Activated T-helper 2 cell treated with anti-CD3 and anti-CD28 coated beads, Interferon-gamma antibody, Interleukin-2, Interleukin-4, amounts not matched to agents 10 μg/mL and 5 μg/mL and 100 μg/mL, durations not matched to agents 14 hours and 24 hours and 36 hours (primary cell): ENCODE measurements around the gene TOMM6. TPM values are rescaled to one million over a fixed set of nuclear protein-coding genes. Genes with fewer than 3 reads are reported as not detected.

Source experiments
- DNase-seq: peaks from one replicate; pipeline ENCODE4 v3.0.0; 2021; ENCODE audit warnings: low spot score
- H3K27ac Mint-ChIP-seq: one replicate; pipeline ENCODE4 v1.8.0; 2021; ENCODE audit warnings: mixed read lengths
- H3K27me3 Mint-ChIP-seq: one replicate; pipeline ENCODE4 v1.8.0; 2021; ENCODE audit warnings: low read depth, mixed read lengths
- H3K36me3 Mint-ChIP-seq: one replicate; pipeline ENCODE4 v1.8.0; 2021; ENCODE audit warnings: low read depth, mixed read lengths
- H3K4me1 Mint-ChIP-seq: one replicate; pipeline ENCODE4 v1.8.0; 2021; ENCODE audit warnings: low read depth, mixed read lengths
- H3K4me3 Mint-ChIP-seq: one replicate; pipeline ENCODE4 v1.8.0; 2021; ENCODE audit warnings: low read depth, mild to moderate bottlenecking, moderate library complexity, mixed read lengths
- H3K9me3 Mint-ChIP-seq: one replicate; pipeline ENCODE4 v1.8.0; 2021; ENCODE audit warnings: mixed read lengths
- intact Hi-C: fragments of 100-400 bp; cut with micrococcal nuclease; formaldehyde crosslinking; loops from one replicate; pipeline ENCODE4 v1.15.1; 2023
- total RNA-seq: library from RNA; stranded (reverse); gene quantifications from 2 replicates; pipeline ENCODE4 v1.2.3, GENCODE V29; 2022

The TOMM6 gene
- total RNA-seq, 1 donor from 2014 or later: 316 TPM

DNA sequence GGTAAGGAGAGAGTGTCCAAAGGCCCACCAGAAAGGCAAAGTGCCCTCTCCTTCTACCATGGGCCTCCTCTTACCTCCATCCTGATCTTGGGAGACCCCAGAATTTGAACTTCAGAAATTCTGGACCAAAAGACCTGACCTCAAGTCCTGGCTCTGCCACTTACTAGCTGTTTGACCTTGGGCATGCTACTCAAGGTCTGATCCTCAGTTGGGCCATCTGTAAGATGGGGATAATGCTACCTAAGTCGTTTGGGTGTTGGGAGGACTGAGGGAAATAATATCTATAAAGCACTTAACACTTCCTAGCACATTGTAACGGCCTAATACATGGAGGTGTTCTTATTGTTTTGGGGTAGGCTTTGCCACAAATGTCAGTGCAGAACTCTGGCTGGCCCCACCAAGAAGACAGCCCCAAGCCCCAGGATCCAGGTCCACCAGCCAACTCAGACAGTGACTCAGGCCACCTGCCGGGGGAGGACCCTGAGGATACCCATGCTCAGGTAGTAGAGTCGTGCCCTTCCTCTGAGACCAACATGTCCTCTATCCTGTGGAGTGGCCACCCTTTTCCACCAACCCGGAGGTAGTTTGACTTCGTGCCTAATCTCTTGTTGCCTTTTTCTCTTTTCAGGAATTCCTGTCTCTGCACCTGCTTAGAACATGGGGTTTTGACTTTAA, 4.3 kb upstream of the TOMM6 start:
- intact Hi-C loops: loop anchor here (5.0 kb wide), 1 partner anchor 779 kb away; the partner anchor contains the start of gene UBR2
- peaks cover 15% of the 10 kb centered on the region for H3K4me1 Mint-ChIP-seq

GRCh38 chr6:41784581-41785171, 2.8 kb upstream of the TOMM6 start:
- peak overlapping the region; percentile 62 for H3K4me3 Mint-ChIP-seq
- no peak overlapping the region for H3K27ac Mint-ChIP-seq
- intact Hi-C loops: loop anchor here (5.0 kb wide), 1 partner anchor 778 kb away; the partner anchor contains the start of gene UBR2
- no peaks in the 10 kb centered on the region for H3K9me3 Mint-ChIP-seq
- peaks cover 13% of the 10 kb centered on the region for H3K36me3 Mint-ChIP-seq
- H3K27me3 Mint-ChIP-seq: peaks cover 8% of the 10 kb centered on the region
- peaks cover 17% of the 10 kb centered on the region for H3K4me1 Mint-ChIP-seq
- DNase-seq: no peak

More for the DNA sequence above, 4.3 kb upstream of the TOMM6 start:
- no peak overlapping the region for H3K27ac Mint-ChIP-seq
- peaks cover 8% of the 10 kb centered on the region for H3K27me3 Mint-ChIP-seq
- no peak overlapping the region for H3K4me3 Mint-ChIP-seq
- peaks cover 3% of the 10 kb centered on the region for H3K36me3 Mint-ChIP-seq
- H3K9me3 Mint-ChIP-seq: no peaks in the 10 kb centered on the region
- no peak for DNase-seq

DNA sequence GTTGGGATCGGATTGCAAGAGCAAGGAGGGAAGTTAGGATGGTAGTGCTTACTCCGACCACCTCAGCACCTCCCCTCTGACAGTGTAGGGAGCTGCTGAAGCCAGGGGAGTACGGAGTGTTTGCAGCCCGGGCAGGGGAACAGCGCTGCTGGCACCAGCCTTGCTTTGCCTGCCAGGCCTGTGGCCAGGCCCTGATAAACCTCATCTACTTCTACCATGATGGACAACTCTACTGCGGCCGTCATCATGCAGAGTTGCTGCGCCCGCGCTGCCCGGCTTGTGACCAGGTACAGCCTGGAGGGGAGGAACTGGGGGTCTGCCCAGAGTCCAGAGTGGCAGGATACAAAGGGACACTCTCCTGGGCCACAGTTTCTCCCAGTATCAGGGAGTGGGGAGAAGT, 2.2 kb upstream of the TOMM6 start:
- intact Hi-C loops: no loop called here
- H3K4me3 Mint-ChIP-seq: peak overlapping the region; percentile 62

GRCh38 chr6:41785689-41786450, 1.6 kb upstream of the TOMM6 start:
- peak overlapping the region; percentile 96 for H3K4me3 Mint-ChIP-seq
- DNase-seq: no peak
- peaks cover 24% of the 10 kb centered on the region for H3K36me3 Mint-ChIP-seq
- H3K9me3 Mint-ChIP-seq: no peaks in the 10 kb centered on the region
- H3K27me3 Mint-ChIP-seq: peaks cover 8% of the 10 kb centered on the region
- no peak overlapping the region for H3K27ac Mint-ChIP-seq
- H3K4me1 Mint-ChIP-seq: peaks cover 21% of the 10 kb centered on the region
- intact Hi-C loops: loop anchor here (1.0 to 2.0 kb wide), 2 partner anchors 150 to 319 kb away; no protein-coding TSS in a partner anchor

More for the DNA sequence above, 2.2 kb upstream of the TOMM6 start:
- Mint-ChIP-seq H3K36me3 (peaks cover 18% of the 10 kb centered on the region), H3K27me3 (peaks cover 8% of the 10 kb centered on the region), H3K9me3 (no peaks in the 10 kb centered on the region), H3K4me1 (peaks cover 21% of the 10 kb centered on the region), H3K27ac (no peak overlapping the region)
- no peak for DNase-seq

- Mint-ChIP-seq H3K27me3 (peaks cover 3% of the 10 kb centered on the region), H3K4me1 (peaks cover 15% of the 10 kb centered on the region)
Measured at GRCh38 chr6:41786451-41787218, 859 bp upstream of the TOMM6 start.

GRCh38 chr6:41789390-41789724, 1.9 kb downstream of the TOMM6 start:
- no peak for DNase-seq
- Mint-ChIP-seq H3K27ac (peak overlapping the region; percentile 55), H3K27me3 (no peaks in the 10 kb centered on the region), H3K4me3 (peak overlapping the region; percentile 96), H3K36me3 (peaks cover 41% of the 10 kb centered on the region), H3K9me3 (no peaks in the 10 kb centered on the region), H3K4me1 (peaks cover 15% of the 10 kb centered on the region)
- intact Hi-C loops: no loop called here

More at GRCh38 chr6:41786451-41787218, 859 bp upstream of the TOMM6 start:
- intact Hi-C loops: loop anchor here (1.0 to 2.0 kb wide), 8 partner anchors 52 to 960 kb away; partner anchors contain the start of genes BYSL, MED20, MRPS10 and TBCC
- peak overlapping the region; percentile 97 for H3K27ac Mint-ChIP-seq
- H3K36me3 Mint-ChIP-seq: peaks cover 28% of the 10 kb centered on the region
- H3K4me3 Mint-ChIP-seq: peak overlapping the region; percentile 96
- no peaks in the 10 kb centered on the region for H3K9me3 Mint-ChIP-seq
- DNase-seq: peak; percentile 86

- Mint-ChIP-seq H3K9me3 (no peaks in the 10 kb centered on the region), H3K27ac (no peak overlapping the region), H3K4me3 (no peak overlapping the region), H3K27me3 (no peaks in the 10 kb centered on the region), H3K4me1 (peaks cover 15% of the 10 kb centered on the region), H3K36me3 (peaks cover 41% of the 10 kb centered on the region)
- intact Hi-C loops: no loop called here
- DNase-seq: no peak
Measured at GRCh38 chr6:41790045-41790444, 2.6 kb downstream of the TOMM6 start.

DNA sequence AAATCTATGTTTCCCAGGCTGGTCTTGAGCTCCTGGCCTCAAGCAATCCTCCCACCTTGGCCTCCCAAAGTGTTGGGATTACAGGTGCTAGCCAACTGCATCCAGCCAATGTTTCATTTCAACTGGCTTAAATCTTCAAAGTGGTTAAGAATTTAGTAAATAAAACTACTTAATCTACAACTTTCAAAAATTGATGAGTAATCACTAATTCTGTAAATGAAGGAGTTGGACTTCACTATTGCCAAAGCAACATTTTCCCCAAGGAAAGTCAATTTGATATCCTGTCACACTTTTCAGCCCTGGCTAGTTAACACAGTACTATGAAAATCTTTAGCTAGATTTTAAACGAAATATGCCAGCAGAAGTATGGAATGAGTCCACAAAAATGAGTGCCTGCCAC, 3.8 kb downstream of the TOMM6 start:
- H3K27me3 Mint-ChIP-seq: no peaks in the 10 kb centered on the region
- no peak overlapping the region for H3K4me3 Mint-ChIP-seq
- DNase-seq: no peak
- H3K27ac Mint-ChIP-seq: no peak overlapping the region
- intact Hi-C loops: no loop called here
- no peaks in the 10 kb centered on the region for H3K9me3 Mint-ChIP-seq
- peaks cover 15% of the 10 kb centered on the region for H3K4me1 Mint-ChIP-seq
- H3K36me3 Mint-ChIP-seq: peaks cover 41% of the 10 kb centered on the region

DNA sequence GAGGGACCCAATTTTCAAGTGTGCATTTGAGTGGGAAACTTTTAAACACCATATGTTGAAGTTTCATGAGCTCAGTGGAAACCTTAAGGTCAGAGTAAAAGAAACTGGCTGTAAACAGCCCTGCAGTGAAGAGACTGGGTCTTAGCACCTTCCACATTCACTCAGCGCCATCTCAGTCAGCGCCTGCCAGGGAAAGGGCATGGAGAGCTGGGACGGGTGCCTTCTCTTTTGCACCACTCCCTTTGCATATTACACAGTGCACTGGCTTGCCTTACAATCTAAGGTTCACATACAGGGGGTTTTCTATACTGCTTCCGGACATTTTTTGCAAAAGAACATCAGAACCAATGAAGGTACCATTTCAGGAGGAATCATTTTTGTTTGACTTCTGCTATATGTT, 4.5 kb downstream of the TOMM6 start:
- H3K27ac Mint-ChIP-seq: no peak overlapping the region
- H3K4me3 Mint-ChIP-seq: no peak overlapping the region

DNA sequence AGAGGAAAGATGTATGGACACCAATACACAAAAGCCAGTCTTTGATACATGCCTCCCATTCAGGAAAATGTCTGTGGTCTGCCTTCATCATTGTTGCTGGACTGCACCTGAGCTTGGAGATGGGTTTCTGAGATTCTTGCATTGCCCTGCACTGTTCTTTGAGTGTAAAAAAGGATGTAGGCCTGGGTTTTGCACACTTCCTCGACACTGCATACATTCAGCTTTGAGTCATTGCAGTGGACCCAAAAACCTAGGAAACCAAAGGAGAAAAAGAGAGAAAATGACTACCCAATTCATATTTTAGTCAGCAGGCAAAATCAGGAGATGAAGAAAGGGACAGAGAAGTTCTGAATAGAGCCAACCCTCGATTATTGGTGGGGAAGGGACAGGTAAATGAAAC, 9.0 kb downstream of the TOMM6 start:
- Mint-ChIP-seq H3K27ac (no peak overlapping the region), H3K9me3 (no peaks in the 10 kb centered on the region), H3K4me3 (no peak overlapping the region), H3K27me3 (no peaks in the 10 kb centered on the region), H3K36me3 (peaks cover 21% of the 10 kb centered on the region), H3K4me1 (peaks cover 3% of the 10 kb centered on the region)
- intact Hi-C loops: no loop called here
- DNase-seq: no peak

More for the DNA sequence above, 4.5 kb downstream of the TOMM6 start:
- H3K4me1 Mint-ChIP-seq: peaks cover 18% of the 10 kb centered on the region
- no peak for DNase-seq
- intact Hi-C loops: no loop called here
- H3K27me3 Mint-ChIP-seq: no peaks in the 10 kb centered on the region
- H3K36me3 Mint-ChIP-seq: peaks cover 44% of the 10 kb centered on the region
- no peaks in the 10 kb centered on the region for H3K9me3 Mint-ChIP-seq

DNA sequence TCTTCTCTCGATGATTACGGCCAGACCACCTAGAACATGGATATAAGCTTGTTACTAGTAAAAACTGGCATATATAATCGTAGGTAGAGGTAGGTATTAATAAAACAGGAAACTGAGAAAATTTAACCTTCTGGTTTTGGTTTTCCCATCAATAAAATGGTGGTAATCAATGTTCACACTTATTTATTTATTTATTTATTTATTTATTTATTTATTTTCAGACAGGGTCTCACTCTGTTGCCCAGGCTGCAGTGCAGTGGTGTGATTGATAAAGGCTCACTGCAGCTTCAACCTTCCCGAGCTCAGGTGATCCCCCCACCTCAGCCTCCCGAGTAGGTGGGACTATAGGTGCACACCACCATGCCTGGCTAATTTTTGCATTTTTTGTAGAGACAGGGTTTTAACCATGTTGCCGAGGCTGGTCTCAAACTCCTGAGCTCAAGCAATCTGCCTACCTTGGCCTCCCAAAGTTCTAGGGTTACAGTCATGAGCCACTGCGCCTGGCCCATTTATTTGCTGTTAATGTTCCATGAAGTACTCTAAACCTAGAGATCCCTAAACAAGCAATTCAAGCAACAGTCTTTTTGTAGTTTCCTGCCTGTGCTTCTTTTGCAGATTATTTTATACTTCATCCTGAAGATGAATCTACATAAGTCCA, 11.5 kb downstream of the TOMM6 start:
- no peak overlapping the region for H3K27ac Mint-ChIP-seq
- H3K4me1 Mint-ChIP-seq: peaks cover 3% of the 10 kb centered on the region
- H3K4me3 Mint-ChIP-seq: no peak overlapping the region
- H3K36me3 Mint-ChIP-seq: peaks cover 6% of the 10 kb centered on the region
- H3K9me3 Mint-ChIP-seq: no peaks in the 10 kb centered on the region
- intact Hi-C loops: no loop called here
- no peaks in the 10 kb centered on the region for H3K27me3 Mint-ChIP-seq
- DNase-seq: no peak

DNA sequence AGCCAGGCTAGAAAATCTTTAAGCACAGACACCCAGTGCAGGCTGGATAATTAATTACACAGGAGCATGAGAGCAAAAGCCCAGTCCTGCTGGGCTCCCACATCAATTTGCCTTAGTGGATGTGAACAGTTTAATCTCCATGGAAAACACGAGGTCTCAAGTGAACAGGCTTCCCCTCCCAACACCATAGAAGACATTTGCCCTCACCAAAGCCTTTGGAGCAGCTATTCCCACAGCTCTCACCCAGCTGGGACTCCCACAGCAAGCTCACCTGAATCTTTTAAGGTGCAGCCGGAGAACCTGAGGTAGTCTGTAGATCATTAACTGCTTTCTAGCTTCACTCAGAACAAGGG, 12.0 kb downstream of the TOMM6 start:
- no peak for DNase-seq
- intact Hi-C loops: no loop called here
- H3K4me1 Mint-ChIP-seq: peaks cover 3% of the 10 kb centered on the region
- peaks cover 6% of the 10 kb centered on the region for H3K36me3 Mint-ChIP-seq
- H3K27ac Mint-ChIP-seq: no peak overlapping the region
- H3K27me3 Mint-ChIP-seq: no peaks in the 10 kb centered on the region
- no peaks in the 10 kb centered on the region for H3K9me3 Mint-ChIP-seq
- H3K4me3 Mint-ChIP-seq: no peak overlapping the region
